HG02798 (cell line): Measurements from ENCODE around the gene ZNF30.
"Not testable (repeated sequence)": the region's sequence is repeated elsewhere in the genome, so short reads cannot be mapped to it uniquely, and the experiment has no call there.

ENCODE experiments used
- ATAC-seq: cut with Tn5 transposase; IDR thresholded peaks from one replicate; pipeline ENCODE4 v1.9.1; 2021; ENCODE audit warnings: mild to moderate bottlenecking; ENCODE audit not compliant: unreplicated experiment, poor library complexity

The ZNF30 gene

DNA sequence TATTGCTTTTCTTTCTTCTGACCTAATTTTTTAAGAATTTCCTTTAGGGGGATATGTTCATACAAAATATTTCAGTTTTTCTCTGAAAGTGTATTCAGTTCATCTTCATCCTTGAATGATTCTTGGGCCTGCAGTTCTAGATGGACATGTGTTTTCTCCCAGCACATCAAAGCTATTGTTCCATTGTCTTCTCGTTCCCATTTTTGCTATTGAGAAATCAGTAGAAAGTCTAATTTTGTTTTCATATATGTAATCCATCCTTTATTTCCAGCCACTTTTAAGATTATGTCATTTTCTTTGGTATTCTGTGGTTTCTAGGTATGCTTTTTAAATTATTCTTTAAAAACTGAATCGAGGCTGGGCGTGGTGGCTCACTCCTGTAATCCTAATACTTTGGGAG, 57.6 kb downstream of the ZNF30 start:
- ATAC-seq: no peak

DNA sequence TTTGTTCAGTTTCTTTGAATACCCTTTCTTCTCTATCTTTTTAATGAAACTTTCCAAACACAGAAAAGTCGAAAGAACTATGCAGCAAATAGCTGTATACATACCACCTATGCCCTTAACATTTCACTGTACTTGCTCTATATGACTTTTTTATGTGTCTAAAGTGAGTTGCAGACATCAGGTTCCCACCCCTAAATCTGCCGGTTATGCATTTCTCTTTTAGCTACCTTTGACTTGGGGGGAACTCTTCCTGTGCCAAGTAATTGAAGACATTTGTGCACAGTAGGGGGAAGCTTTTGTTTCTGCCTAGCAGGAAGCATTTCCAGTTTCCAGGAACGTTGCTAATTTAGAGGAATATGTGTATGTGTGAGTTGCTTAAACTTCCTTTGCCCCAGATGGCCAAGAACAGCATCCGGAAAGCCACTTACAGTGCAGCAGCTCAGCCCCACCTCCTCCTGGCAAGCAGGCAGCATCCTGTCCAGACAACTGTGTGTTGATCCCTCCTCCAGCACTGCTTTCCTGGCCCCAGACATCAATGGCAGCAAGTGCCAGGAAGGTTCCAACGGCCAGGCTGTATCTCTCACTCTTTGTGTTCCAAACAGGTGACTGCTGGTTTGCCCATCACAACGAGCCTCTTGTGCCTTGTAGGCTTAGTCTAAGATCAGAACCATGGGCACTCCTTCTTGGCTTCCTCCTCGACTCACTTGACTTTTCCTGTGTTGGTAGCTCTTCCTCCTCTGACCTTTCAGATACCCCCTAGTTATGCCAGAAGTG, 58.7 kb downstream of the ZNF30 start:
- no peak for ATAC-seq

DNA sequence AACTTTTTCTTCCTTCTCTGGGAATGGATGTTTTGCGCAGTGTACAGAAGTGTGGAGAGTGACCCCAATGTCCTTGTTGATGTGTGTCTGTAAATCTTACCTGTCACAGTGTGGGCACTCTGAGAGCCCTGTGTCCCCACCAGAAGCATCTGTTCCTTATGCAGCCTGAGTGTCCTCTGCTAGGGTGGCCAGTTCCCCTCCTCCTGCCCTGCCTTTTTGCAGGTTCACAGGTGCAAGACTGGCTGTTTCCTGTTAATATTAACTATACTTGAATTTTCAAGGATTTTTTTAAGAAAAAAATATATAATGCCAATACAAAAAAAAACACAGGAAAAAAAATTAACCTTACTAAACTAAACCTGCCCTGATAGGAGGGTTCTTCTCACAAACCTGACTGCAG, 61.4 kb downstream of the ZNF30 start:
- ATAC-seq: no peak

DNA sequence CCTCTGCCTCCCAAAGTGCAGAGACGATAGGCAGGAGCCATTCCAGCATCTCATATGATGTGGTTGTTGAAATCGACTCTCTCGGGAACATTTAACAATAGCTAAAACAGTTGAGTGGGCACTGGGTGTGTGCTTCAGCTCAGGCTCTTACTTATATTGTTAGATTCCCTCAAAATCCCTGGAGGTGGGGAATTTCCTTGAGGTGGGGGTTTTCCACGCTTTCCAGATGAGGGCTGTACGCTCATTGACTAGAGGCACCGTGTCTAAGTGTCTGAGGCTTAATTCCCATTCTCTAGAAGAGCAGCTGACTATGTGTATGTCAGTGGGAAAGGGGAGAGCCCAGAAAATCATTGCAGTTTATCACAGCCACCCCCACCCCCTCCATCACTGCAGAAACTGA, 62.6 kb downstream of the ZNF30 start:
- ATAC-seq: no peak

DNA sequence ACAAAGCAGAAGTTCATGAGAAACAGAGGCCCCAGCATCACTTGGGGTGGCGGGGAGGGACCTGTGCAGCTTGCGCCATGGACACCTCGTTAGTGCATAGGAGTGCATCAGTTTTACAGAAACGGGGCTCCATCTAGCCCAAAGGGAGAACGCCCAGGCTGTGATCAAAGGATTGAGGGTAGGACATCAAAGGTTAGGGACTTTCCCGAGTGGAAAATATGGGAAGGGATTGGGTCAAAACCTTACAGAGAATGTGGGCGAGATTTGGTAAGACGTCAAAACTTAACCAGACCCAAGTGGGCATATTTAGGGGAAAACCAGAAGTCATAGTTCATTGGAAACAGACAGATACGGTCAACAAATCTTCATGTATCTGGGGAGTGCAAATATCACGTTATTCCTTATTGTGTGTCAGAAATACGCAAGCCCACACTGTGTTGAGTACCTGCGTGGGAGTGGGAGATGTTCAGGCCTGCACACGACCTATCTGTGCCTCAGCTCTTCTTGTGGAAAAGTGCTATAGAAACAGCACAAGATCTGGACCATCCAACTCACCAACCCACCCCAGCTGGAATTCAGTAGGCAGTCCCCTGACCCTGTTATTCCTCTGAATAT, 64.0 kb downstream of the ZNF30 start:
- no peak for ATAC-seq

DNA sequence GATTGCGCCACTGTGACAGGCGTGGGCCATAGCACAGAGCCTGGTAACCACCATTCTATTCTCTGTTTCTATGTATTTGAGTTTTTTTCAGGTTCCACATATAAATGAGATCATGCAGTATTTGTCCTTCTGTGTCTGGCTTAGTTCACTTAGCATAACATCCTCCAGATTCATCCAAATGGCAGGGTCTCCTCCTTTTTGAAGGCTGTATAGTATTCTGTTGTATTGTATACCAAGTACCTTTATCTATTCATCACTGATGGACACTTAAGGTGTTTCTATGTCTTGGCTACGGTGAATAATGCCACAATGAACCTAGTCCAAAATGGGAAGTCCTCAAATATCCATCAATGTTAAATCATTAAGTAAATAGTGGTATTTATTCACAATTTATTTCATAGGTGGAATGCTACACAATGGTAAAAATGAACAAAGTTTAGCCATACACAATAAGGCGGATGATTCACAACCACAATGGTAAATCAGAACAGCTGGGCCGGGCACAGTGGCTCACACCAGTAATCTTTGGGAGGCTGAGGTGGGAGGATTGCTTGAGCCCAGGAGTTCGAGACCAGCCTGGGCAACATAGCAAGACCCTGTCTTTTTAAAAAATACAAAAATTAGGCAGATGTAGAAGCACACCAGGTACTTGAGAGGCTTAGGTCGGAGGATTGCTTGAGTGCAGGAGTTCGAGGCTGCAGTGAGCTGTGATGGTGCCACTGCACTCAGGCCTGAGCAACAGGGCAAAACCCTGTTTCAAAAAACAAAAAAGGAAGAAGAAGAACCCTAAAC, 65.0 kb downstream of the ZNF30 start:
- no peak for ATAC-seq

DNA sequence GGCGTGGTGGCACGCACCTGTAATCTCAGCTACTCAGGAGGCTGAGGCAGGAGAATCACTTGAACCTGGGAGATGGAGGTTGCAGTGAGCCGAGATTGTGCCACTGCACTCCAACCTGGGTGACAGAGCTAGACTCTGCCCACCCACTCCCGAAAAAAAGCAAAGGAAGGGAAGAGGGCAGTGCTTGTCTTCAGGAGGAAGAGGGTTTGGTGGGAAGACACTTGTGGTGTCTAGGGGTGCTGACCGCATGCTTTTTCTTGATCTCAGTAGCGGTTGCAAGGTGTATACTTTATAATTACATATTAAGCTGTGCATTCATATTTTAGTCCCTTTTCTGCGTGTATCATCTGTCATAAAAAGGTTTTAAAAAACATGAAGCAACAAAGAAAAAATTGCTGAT, 65.9 kb downstream of the ZNF30 start:
- ATAC-seq: not testable (repeated sequence)

DNA sequence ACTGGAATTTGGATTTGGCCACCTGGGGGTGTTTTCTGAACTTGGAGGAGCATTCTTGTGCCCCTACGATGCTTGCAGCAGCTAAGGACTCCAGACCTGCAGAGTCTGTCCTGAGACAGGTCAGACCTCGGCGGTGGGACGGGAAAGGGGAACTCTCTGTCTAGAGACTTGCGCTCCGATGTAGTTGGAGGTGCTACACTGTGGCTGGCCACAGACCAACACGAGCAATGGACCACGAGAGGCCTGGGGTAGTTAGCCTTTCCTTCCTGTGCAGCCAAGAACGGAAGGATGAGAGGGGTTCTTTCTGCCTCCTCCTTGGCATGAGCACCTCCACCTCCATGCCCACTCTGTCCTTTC, 67.6 kb downstream of the ZNF30 start:
- no peak for ATAC-seq
